Left renal pelvis (tissue), 4 donors: ENCODE results near the gene AURKA. TPM values are rescaled to one million over a fixed set of nuclear protein-coding genes. Genes with fewer than 3 reads are reported as not detected.
"Not testable (repeated sequence)": the region's sequence is repeated elsewhere in the genome, so short reads cannot be mapped to it uniquely, and the experiment has no call there.

ENCODE experiments used
- DNase-seq, 4 donors: peaks; one replicate each; pipeline ENCODE4 v3.0.0-alpha.2; 2013; ENCODE audit warnings: low read depth in 4 of 4, low spot score in 3 of 4
- polyA plus RNA-seq, 4 donors: library from polyadenylated mRNA; unstranded; fragments of 120-200 nt; gene quantifications; one replicate each; pipeline ENCODE4 v1.2.1, GENCODE V29; 2013; ENCODE audit not compliant: insufficient read length in 4 of 4

Gene AURKA
- polyA plus RNA-seq, 4 donors: 13.2 to 16.5 (median 15.2) TPM

- DNase-seq: no peak
Measured at GRCh38 chr20:56422076-56422823, 30.2 kb upstream of the AURKA start.

GRCh38 chr20:56420940-56421688, 29.1 kb upstream of the AURKA start:
- DNase-seq: no peak

- no peak for DNase-seq
Measured at GRCh38 chr20:56420028-56420427, 28.0 kb upstream of the AURKA start.

GRCh38 chr20:56418385-56418861, 26.4 kb upstream of the AURKA start:
- DNase-seq: no peak

- no peak for DNase-seq
Measured at GRCh38 chr20:56417911-56418310, 25.9 kb upstream of the AURKA start.

GRCh38 chr20:56417402-56417801, 25.4 kb upstream of the AURKA start:
- DNase-seq: no peak

- DNase-seq: no peak
Measured at GRCh38 chr20:56414842-56415765, 23.1 kb upstream of the AURKA start.

GRCh38 chr20:56412949-56413348, 20.9 kb upstream of the AURKA start:
- no peak for DNase-seq

GRCh38 chr20:56412473-56412790, 20.4 kb upstream of the AURKA start:
- no peak for DNase-seq

- peak in 1 of 4 donors; percentile 37 for DNase-seq
Measured at GRCh38 chr20:56411759-56412472, 19.9 kb upstream of the AURKA start, which contains the start of gene CASS4. CASS4 (plus strand) TSS chr20:56412260; CDS start chr20:56412459, 199 bp downstream.

GRCh38 chr20:56411287-56411686, 19.3 kb upstream of the AURKA start:
- not testable (repeated sequence) for DNase-seq

- DNase-seq: peak in 1 of 4 donors; percentile 35
Measured at GRCh38 chr20:56409956-56410355, 17.9 kb upstream of the AURKA start.

- no peak for DNase-seq
Measured at GRCh38 chr20:56409521-56409920, 17.5 kb upstream of the AURKA start.

GRCh38 chr20:56406910-56407309, 14.9 kb upstream of the AURKA start:
- no peak for DNase-seq

- not testable (repeated sequence) for DNase-seq
Measured at GRCh38 chr20:56405356-56405755, 13.3 kb upstream of the AURKA start.

- no peak for DNase-seq
Measured at GRCh38 chr20:56403465-56403864, 11.4 kb upstream of the AURKA start.

- peak in 1 of 4 donors; percentile 37 for DNase-seq
Measured at GRCh38 chr20:56400001-56400640, 8.1 kb upstream of the AURKA start.

- no peak for DNase-seq
Measured at GRCh38 chr20:56395166-56395565, 3.2 kb upstream of the AURKA start.

GRCh38 chr20:56393653-56394052, 1.6 kb upstream of the AURKA start:
- DNase-seq: no peak
